BLaER1 (cell line): Measurements from ENCODE around the gene XPNPEP3.
"Not testable (repeated sequence)": the region's sequence is repeated elsewhere in the genome, so short reads cannot be mapped to it uniquely, and the experiment has no call there.

Experiments used
- H3K27ac ChIP-seq: shearing (Covaris generic); formaldehyde crosslinking; 2 replicates; pipeline ENCODE4 v1.8.1; 2022
- H3K27me3 ChIP-seq: shearing (Covaris generic); formaldehyde crosslinking; 2 replicates; pipeline ENCODE4 v1.8.1; 2022
- H3K36me3 ChIP-seq: shearing (Covaris generic); formaldehyde crosslinking; 2 replicates; pipeline ENCODE4 v1.8.1; 2022
- H3K4me1 ChIP-seq: shearing (Covaris generic); formaldehyde crosslinking; 2 replicates; pipeline ENCODE4 v1.8.1; 2022
- H3K4me2 ChIP-seq: shearing (Covaris generic); formaldehyde crosslinking; 2 replicates; pipeline ENCODE4 v1.8.1; 2022
- H3K4me3 ChIP-seq: shearing (Covaris generic); formaldehyde crosslinking; 2 replicates; pipeline ENCODE4 v1.8.1; 2022
- H3K9ac ChIP-seq: shearing (Covaris generic); formaldehyde crosslinking; 2 replicates; pipeline ENCODE4 v1.8.1; 2022
- H3K9me3 ChIP-seq: shearing (Covaris generic); formaldehyde crosslinking; 2 replicates; pipeline ENCODE4 v1.8.1; 2022
- H4K20me1 ChIP-seq: shearing (Covaris generic); formaldehyde crosslinking; 2 replicates; pipeline ENCODE4 v1.8.1; 2022
- Cebpa-rat ChIP-seq: shearing (Covaris generic); IDR thresholded peaks from 2 replicates; pipeline ENCODE4 v1.8.1; 2022

Gene XPNPEP3

GRCh38 chr22:40857309-40857855 lies 434 bp downstream of the XPNPEP3 start:
- Histone ChIP-seq H3K27ac (peak overlapping the region; percentile 97), H3K9ac (peak overlapping the region; percentile 94), H4K20me1 (peaks cover 44% of the 10 kb centered on the region), H3K27me3 (no peaks in the 10 kb centered on the region), H3K4me1 (peaks cover 48% of the 10 kb centered on the region), H3K4me3 (peak overlapping the region; percentile 84), H3K9me3 (no peaks in the 10 kb centered on the region), H3K4me2 (peak overlapping the region; percentile 91), H3K36me3 (peaks cover 24% of the 10 kb centered on the region)
- TF ChIP-seq Cebpa-rat = no peak

- no peak within 1 kb of the TSS for H3K9ac ChIP-seq
- no peak within 1 kb of the TSS for H3K27ac ChIP-seq
- no peak within 1 kb of the TSS for H3K4me2 ChIP-seq
- no peaks in the 10 kb centered on the region for H3K27me3 ChIP-seq
- H3K4me1 ChIP-seq = peaks cover 24% of the 10 kb centered on the region
- TF ChIP-seq Cebpa-rat = no peak
- peaks cover 30% of the 10 kb centered on the region for H3K36me3 ChIP-seq
- H4K20me1 ChIP-seq = peaks cover 13% of the 10 kb centered on the region; the same call in 1 of the 2 replicates
- no peaks in the 10 kb centered on the region for H3K9me3 ChIP-seq
- no peak within 1 kb of the TSS for H3K4me3 ChIP-seq
These were observed 5.1 kb downstream of the XPNPEP3 start, which contains the start of gene DNAJB7 for GRCh38 chr22:40862013-40862412. Gene DNAJB7 (minus strand): TSS chr22:40862113. CDS start chr22:40861994, 119 bp downstream.

GRCh38 chr22:40862537-40862936 lies 5.6 kb downstream of the XPNPEP3 start:
- H3K4me3 ChIP-seq = no peak overlapping the region
- no peaks in the 10 kb centered on the region for H3K9me3 ChIP-seq
- H4K20me1 ChIP-seq = peaks cover 13% of the 10 kb centered on the region; the same call in 1 of the 2 replicates
- no peak overlapping the region for H3K9ac ChIP-seq
- peaks cover 23% of the 10 kb centered on the region for H3K4me1 ChIP-seq
- H3K36me3 ChIP-seq = peaks cover 30% of the 10 kb centered on the region
- no peak overlapping the region for H3K4me2 ChIP-seq
- TF ChIP-seq Cebpa-rat = no peak
- H3K27ac ChIP-seq = no peak overlapping the region
- no peaks in the 10 kb centered on the region for H3K27me3 ChIP-seq

- H3K27me3 ChIP-seq = no peaks in the 10 kb centered on the region
- H3K4me2 ChIP-seq = no peak overlapping the region
- H3K36me3 ChIP-seq = peaks cover 26% of the 10 kb centered on the region
- 0 out of 2 replicates have a peak, but pooled peaks cover 8% of the 10 kb centered on the region for H4K20me1 ChIP-seq
- no peak overlapping the region for H3K27ac ChIP-seq
- no peak overlapping the region for H3K4me3 ChIP-seq
- peaks cover 6% of the 10 kb centered on the region for H3K4me1 ChIP-seq
- no peak overlapping the region for H3K9ac ChIP-seq
- TF ChIP-seq Cebpa-rat = no peak
- no peaks in the 10 kb centered on the region for H3K9me3 ChIP-seq
These were observed 10.2 kb downstream of the XPNPEP3 start for GRCh38 chr22:40867109-40867508.

- not testable (repeated sequence) for H4K20me1 ChIP-seq, H3K4me3 ChIP-seq, H3K9me3 ChIP-seq, H3K27ac ChIP-seq, H3K4me1 ChIP-seq, H3K9ac ChIP-seq, H3K4me2 ChIP-seq, H3K27me3 ChIP-seq
- peaks cover 29% of the 10 kb centered on the region for H3K36me3 ChIP-seq
These were observed 11.4 kb downstream of the XPNPEP3 start for GRCh38 chr22:40868379-40868778.

- Histone ChIP-seq H3K27me3 (no peaks in the 10 kb centered on the region), H4K20me1 (no peaks in the 10 kb centered on the region), H3K9ac (no peak overlapping the region), H3K4me2 (no peak overlapping the region), H3K27ac (no peak overlapping the region), H3K4me1 (no peaks in the 10 kb centered on the region), H3K4me3 (no peak overlapping the region), H3K9me3 (no peaks in the 10 kb centered on the region), H3K36me3 (peaks cover 38% of the 10 kb centered on the region)
- TF ChIP-seq Cebpa-rat = no peak
These were observed 17.1 kb downstream of the XPNPEP3 start for GRCh38 chr22:40874016-40874415.

GRCh38 chr22:40875111-40875510 lies 18.2 kb downstream of the XPNPEP3 start:
- Histone ChIP-seq H3K27ac (no peak overlapping the region), H3K9ac (no peak overlapping the region), H3K4me3 (no peak overlapping the region), H3K36me3 (peaks cover 44% of the 10 kb centered on the region), H3K4me2 (no peak overlapping the region), H3K4me1 (no peaks in the 10 kb centered on the region), H3K27me3 (no peaks in the 10 kb centered on the region), H3K9me3 (no peaks in the 10 kb centered on the region), H4K20me1 (no peaks in the 10 kb centered on the region)
- no peak for TF ChIP-seq Cebpa-rat

DNA sequence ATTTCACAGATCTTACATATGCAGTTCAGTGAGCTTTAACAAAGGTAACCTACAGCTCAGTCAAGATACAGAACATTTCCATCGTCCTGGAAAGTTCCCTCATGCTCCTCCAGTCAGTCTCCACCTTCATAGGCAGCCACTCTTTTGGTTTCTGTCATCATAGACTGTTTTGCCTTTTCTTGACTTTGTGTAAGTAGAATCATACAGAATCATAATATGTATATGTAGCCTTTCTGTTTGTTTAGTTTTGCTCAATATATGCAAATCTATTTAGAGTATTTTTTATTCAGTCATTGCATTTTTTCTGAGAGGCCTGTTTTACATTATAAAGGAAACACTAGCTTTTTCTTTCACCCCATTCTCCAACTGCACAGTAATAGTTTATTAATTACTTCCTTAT lies 20.0 kb downstream of the XPNPEP3 start:
- H4K20me1 ChIP-seq = no peaks in the 10 kb centered on the region
- no peaks in the 10 kb centered on the region for H3K27me3 ChIP-seq
- H3K4me1 ChIP-seq = no peaks in the 10 kb centered on the region
- TF ChIP-seq Cebpa-rat = no peak
- H3K4me2 ChIP-seq = no peak overlapping the region
- no peak overlapping the region for H3K27ac ChIP-seq
- H3K4me3 ChIP-seq = no peak overlapping the region
- H3K36me3 ChIP-seq = peaks cover 41% of the 10 kb centered on the region
- no peaks in the 10 kb centered on the region for H3K9me3 ChIP-seq
- no peak overlapping the region for H3K9ac ChIP-seq

DNA sequence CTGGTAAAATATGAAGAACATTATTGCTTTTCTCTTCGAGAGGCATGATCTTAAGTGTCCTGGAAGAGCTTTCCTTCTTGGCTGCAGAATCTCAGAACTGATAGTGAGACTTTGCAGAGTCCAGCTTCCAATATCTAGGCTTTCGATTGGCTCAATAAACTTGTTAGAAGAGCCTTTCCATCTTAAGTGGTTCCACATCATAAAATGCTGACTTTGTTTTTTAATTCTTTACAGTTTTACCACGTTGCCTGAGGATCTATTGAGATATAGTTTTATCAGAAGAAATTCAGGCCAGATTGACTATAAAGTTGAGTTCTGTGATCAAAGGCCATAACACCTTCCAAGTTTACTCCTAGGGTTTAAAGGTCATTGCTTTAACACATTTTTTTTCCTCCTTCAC lies 20.5 kb downstream of the XPNPEP3 start:
- Histone ChIP-seq H3K4me3 (no peak overlapping the region), H3K9ac (no peak overlapping the region), H3K9me3 (no peaks in the 10 kb centered on the region), H3K27ac (no peak overlapping the region), H3K4me2 (no peak overlapping the region), H3K36me3 (peaks cover 41% of the 10 kb centered on the region), H3K4me1 (no peaks in the 10 kb centered on the region), H3K27me3 (no peaks in the 10 kb centered on the region), H4K20me1 (no peaks in the 10 kb centered on the region)
- no peak for TF ChIP-seq Cebpa-rat

- H3K9me3 ChIP-seq = no peaks in the 10 kb centered on the region
- H3K36me3 ChIP-seq = peaks cover 38% of the 10 kb centered on the region
- no peak overlapping the region for H3K27ac ChIP-seq
- H3K4me2 ChIP-seq = no peak overlapping the region
- TF ChIP-seq Cebpa-rat = no peak
- H4K20me1 ChIP-seq = no peaks in the 10 kb centered on the region
- H3K9ac ChIP-seq = no peak overlapping the region
- no peak overlapping the region for H3K4me3 ChIP-seq
- no peaks in the 10 kb centered on the region for H3K27me3 ChIP-seq
- no peaks in the 10 kb centered on the region for H3K4me1 ChIP-seq
These were observed 22.0 kb downstream of the XPNPEP3 start for GRCh38 chr22:40878922-40879321.

DNA sequence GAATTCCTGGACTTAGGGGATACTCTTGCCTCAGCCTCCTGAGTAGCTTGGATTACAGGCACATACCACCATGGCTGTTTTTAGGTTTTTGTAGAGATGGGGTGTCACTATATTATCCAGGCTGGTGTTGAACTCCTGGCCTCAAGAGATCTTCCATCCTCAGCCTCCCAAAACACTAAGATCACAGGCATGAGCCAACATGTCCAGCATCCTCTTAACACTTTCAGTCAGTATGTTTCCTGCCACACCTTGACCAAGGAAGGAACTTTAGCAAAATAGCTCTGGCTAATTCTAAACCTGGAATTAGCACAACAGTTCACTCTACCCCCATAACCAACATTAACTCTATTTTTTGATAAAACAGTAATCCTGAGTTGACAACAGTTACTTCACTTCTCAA lies 32.2 kb downstream of the XPNPEP3 start:
- no peak overlapping the region for H3K4me2 ChIP-seq
- no peaks in the 10 kb centered on the region for H3K9me3 ChIP-seq
- no peak overlapping the region for H3K9ac ChIP-seq
- no peak overlapping the region for H3K27ac ChIP-seq
- peaks cover 81% of the 10 kb centered on the region for H3K36me3 ChIP-seq
- TF ChIP-seq Cebpa-rat = no peak
- H4K20me1 ChIP-seq = no peaks in the 10 kb centered on the region
- no peak overlapping the region for H3K4me3 ChIP-seq
- no peaks in the 10 kb centered on the region for H3K27me3 ChIP-seq
- H3K4me1 ChIP-seq = no peaks in the 10 kb centered on the region
